ENCODE measurements around the gene REM2. TPM values are rescaled to one million over a fixed set of nuclear protein-coding genes. Genes with fewer than 3 reads are reported as not detected.

The REM2 gene
- total and polyA plus RNA-seq, 8 donors: 0.12 to 1.2 (median 0.87) TPM; not detected in 3

- no peak for DNase-seq
- Histone ChIP-seq H3K27me3 (no peaks in the 10 kb centered on the region), H3K27ac (no peak overlapping the region), H3K9me3 (no peaks in the 10 kb centered on the region), H3K4me1 (peaks cover 2 to 9% (median 5%) of the 10 kb centered on the region in 4 donors), H3K36me3 (no peaks in the 10 kb centered on the region), H3K4me3 (no peak overlapping the region)
- TF ChIP-seq EP300 (IDR thresholded peaks at IDR 0.05) (no peak), POLR2AphosphoS5 (IDR thresholded peaks at IDR 0.05) (no peak), POLR2A (IDR thresholded peaks at IDR 0.05) (no peak)
- TF ChIP-seq, protein P1, sequence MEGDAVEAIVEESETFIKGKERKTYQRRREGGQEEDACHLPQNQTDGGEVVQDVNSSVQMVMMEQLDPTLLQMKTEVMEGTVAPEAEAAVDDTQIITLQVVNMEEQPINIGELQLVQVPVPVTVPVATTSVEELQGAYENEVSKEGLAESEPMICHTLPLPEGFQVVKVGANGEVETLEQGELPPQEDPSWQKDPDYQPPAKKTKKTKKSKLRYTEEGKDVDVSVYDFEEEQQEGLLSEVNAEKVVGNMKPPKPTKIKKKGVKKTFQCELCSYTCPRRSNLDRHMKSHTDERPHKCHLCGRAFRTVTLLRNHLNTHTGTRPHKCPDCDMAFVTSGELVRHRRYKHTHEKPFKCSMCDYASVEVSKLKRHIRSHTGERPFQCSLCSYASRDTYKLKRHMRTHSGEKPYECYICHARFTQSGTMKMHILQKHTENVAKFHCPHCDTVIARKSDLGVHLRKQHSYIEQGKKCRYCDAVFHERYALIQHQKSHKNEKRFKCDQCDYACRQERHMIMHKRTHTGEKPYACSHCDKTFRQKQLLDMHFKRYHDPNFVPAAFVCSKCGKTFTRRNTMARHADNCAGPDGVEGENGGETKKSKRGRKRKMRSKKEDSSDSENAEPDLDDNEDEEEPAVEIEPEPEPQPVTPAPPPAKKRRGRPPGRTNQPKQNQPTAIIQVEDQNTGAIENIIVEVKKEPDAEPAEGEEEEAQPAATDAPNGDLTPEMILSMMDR (IDR thresholded peaks at IDR 0.05): no peak
- intact Hi-C loops (cut with DNase I; ENCODE audit: low total_unique reads): no loop called here
- WGBS, 5 donors: 76 to 88% (median 87%) methylated on average over 4 of the region's 4 CpGs
Observed at GRCh38 chr14:22864979-22865378, 18.0 kb upstream of the REM2 start.

DNA sequence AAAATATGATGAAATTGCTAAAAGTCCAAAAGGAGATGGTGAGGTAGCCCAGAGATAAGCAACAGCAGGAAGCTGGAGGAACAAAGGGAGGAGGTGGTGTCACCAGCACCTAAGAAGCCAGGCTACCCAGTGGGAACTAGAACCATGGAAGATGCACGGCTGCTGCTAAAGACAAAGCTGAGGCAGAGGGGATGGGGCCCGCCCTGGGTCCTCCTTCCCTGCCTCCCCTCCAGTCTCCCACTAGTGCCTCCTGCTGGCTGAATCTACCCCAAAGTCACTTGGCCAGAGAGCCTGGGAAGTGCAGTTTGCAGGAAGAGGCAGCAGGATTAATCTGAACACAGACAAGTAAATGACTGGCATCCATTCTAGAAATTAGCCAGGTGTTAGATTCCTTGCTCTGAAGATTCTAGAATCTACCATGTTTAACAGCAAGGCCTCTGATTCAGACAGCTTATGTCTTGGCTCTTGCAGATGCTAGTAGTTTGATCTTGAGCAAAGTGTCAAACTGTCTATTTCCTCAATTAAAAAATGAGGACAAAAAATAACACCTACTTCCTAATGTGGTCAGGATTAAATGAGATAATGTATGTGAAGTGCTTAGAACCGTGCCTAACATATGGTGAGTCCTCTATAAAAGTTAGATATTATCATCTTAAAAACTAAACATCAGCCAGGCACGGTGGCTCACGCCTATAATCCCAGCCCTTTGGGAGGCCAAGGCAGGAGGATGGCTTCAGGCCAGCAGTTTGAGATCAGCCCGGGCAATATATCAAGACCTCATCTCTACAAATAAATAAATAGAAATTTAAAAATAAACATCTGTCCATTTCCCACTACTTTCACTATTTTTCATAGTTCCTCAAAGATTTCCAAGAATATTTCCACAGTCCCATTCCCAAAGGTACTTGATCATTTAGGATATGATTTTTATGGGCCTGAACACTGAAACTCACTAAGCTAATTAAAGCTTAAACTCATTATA, 17.3 kb upstream of the REM2 start:
- H3K9me3 ChIP-seq: no peaks in the 10 kb centered on the region
- intact Hi-C loops (cut with DNase I; ENCODE audit: low total_unique reads): no loop called here
- no peak for DNase-seq

GRCh38 chr14:22866874-22867273, 16.1 kb upstream of the REM2 start:
- DNase-seq: no peak

More for the DNA sequence above, 17.3 kb upstream of the REM2 start:
- Histone ChIP-seq H3K4me1 (peaks cover 9 to 17% (median 13%) of the 10 kb centered on the region in 4 donors), H3K36me3 (no peaks in the 10 kb centered on the region), H3K4me3 (no peak overlapping the region), H3K27ac (no peak overlapping the region), H3K27me3 (no peaks in the 10 kb centered on the region)
- TF ChIP-seq POLR2AphosphoS5 (IDR thresholded peaks at IDR 0.05) (no peak), POLR2A (IDR thresholded peaks at IDR 0.05) (no peak), EP300 (IDR thresholded peaks at IDR 0.05) (no peak)
- TF ChIP-seq, protein P1 (IDR thresholded peaks at IDR 0.05): no peak
- WGBS, 5 donors: 54 to 67% (median 62%) methylated on average over 6 of the region's 6 CpGs

DNA sequence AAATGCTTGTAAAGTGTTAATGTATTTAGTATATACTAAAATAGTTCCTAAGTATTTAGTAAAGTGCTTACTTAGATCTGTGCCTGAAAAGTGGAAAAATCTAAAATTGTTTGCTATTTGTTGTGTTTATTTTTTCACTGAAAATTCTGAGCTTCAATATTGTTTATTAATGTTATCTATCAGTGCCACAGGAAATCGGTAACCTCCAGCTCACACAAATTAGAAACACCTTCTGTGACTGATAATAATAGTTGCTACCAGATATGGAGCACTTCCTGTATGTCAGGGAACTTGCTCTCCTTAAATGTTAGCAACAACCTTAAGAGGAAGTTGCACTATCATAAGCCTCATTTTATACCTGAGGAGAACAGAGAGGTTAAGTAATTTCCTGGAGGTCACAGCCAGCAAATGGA, 12.2 kb upstream of the REM2 start:
- H3K36me3 ChIP-seq: peaks cover 19 to 28% (median 28%) of the 10 kb centered on the region in 4 donors
- 0 to 6% (median 3%) methylated on average over 1 of the region's 1 CpG for WGBS, 5 donors
- intact Hi-C loops (cut with DNase I; ENCODE audit: low total_unique reads): no loop called here
- no peak for DNase-seq
- H3K4me1 ChIP-seq: peaks cover 25 to 53% (median 41%) of the 10 kb centered on the region in 4 donors
- H3K27me3 ChIP-seq: no peaks in the 10 kb centered on the region
- TF ChIP-seq, protein P1 (IDR thresholded peaks at IDR 0.05): no peak
- TF ChIP-seq POLR2A (IDR thresholded peaks at IDR 0.05) (no peak), EP300 (IDR thresholded peaks at IDR 0.05) (no peak), POLR2AphosphoS5 (IDR thresholded peaks at IDR 0.05) (peak in 1 of 3 donors; percentile 51)
- peak overlapping the region; percentile 70 to 99 (median 92) for H3K4me3 ChIP-seq
- H3K27ac ChIP-seq: peak overlapping the region; percentile 94 to 100 (median 99)
- H3K9me3 ChIP-seq: no peaks in the 10 kb centered on the region

More at GRCh38 chr14:22866874-22867273, 16.1 kb upstream of the REM2 start:
- Histone ChIP-seq H3K9me3 (no peaks in the 10 kb centered on the region), H3K4me3 (no peak overlapping the region), H3K36me3 (no peaks in the 10 kb centered on the region), H3K27me3 (no peaks in the 10 kb centered on the region), H3K4me1 (peaks cover 11 to 21% (median 15%) of the 10 kb centered on the region in 4 donors), H3K27ac (no peak overlapping the region)
- 94 to 98% (median 94%) methylated on average over 5 of the region's 5 CpGs for WGBS, 5 donors
- intact Hi-C loops (cut with DNase I; ENCODE audit: low total_unique reads): no loop called here
- TF ChIP-seq EP300 (IDR thresholded peaks at IDR 0.05) (no peak), POLR2A (IDR thresholded peaks at IDR 0.05) (no peak), POLR2AphosphoS5 (IDR thresholded peaks at IDR 0.05) (no peak)
- TF ChIP-seq, protein P1 (IDR thresholded peaks at IDR 0.05): no peak

All from stomach (tissue), 9 donors.